CD4-positive, alpha-beta T cell (primary cell): Measurements from ENCODE around the gene SKIL. TPM values are rescaled to one million over a fixed set of nuclear protein-coding genes. Genes with fewer than 3 reads are reported as not detected.

Experiments
- ATAC-seq: fragments of 200-7000 bp; cut with Tn5 transposase; one replicate; pipeline ENCODE4 v1.10.0; 2022; ENCODE audit warnings: mild to moderate bottlenecking; ENCODE audit not compliant: poor library complexity
- CTCF ChIA-PET: fragments of 350-600 bp; sonication (Branson Sonifier 250); formaldehyde crosslinking; loops from one replicate; lab custom pipeline; 2021; ENCODE audit warnings: antibody characterized with exemption, inconsistent platforms; lab: Charles Lee
- POLR2A ChIA-PET: fragments of 350-600 bp; sonication (Branson Sonifier 250); formaldehyde crosslinking; loops from one replicate; lab custom pipeline; 2021; ENCODE audit warnings: antibody characterized with exemption, inconsistent platforms; lab: Charles Lee
- DNase-seq, 14 experiments: peaks; one replicate each; pipeline ENCODE4 v3.0.0-alpha.2; 2013 to 2020; ENCODE audit warnings: mixed read lengths in 2 of 14
- H3K27ac ChIP-seq, 2 donors: one replicate each; pipeline versions ENCODE4 v1.5.1 to v1.7.0; 2013; ENCODE audit warnings: low read length in 2 of 2, low read depth in 1 of 2, mild to moderate bottlenecking in 1 of 2
- H3K27me3 ChIP-seq, 2 experiments: 1 replicate in 1 of 2; 2 replicates in 1 of 2; pipeline versions ENCODE4 v1.6.1 to v1.7.0; 2013; ENCODE audit warnings: low read length in 2 of 2, control low read depth in 1 of 2, mild to moderate bottlenecking in 1 of 2, moderate library complexity in 1 of 2; ENCODE audit not compliant: insufficient read depth in 2 of 2, control insufficient read depth in 1 of 2
- H3K36me3 ChIP-seq: one replicate; pipeline ENCODE4 v1.6.1; 2013; ENCODE audit warnings: low read length, control low read depth; ENCODE audit not compliant: insufficient read depth
- H3K4me1 ChIP-seq: one replicate; pipeline ENCODE4 v1.6.1; 2013; ENCODE audit warnings: low read length, control low read depth; ENCODE audit not compliant: insufficient read depth
- H3K4me3 ChIP-seq: one replicate; pipeline ENCODE4 v1.5.1; 2013; ENCODE audit warnings: mild to moderate bottlenecking, low read length, moderate library complexity
- H3K9me3 ChIP-seq, 2 experiments: 1 replicate in 1 of 2; 2 replicates in 1 of 2; pipeline versions ENCODE4 v1.6.1 to v1.7.0; 2013; ENCODE audit warnings: low read length in 2 of 2, mild to moderate bottlenecking in 2 of 2, control low read depth in 1 of 2, moderate library complexity in 1 of 2; ENCODE audit not compliant: control insufficient read depth in 1 of 2, insufficient read depth in 1 of 2
- H3K27ac Mint-ChIP-seq: one replicate; pipeline ENCODE4 v1.8.0; 2020; ENCODE audit warnings: mixed read lengths
- H3K27me3 Mint-ChIP-seq: one replicate; pipeline ENCODE4 v1.8.0; 2021; ENCODE audit warnings: mixed read lengths
- H3K36me3 Mint-ChIP-seq: one replicate; pipeline ENCODE4 v1.8.0; 2021; ENCODE audit warnings: low read depth, mixed read lengths
- H3K4me1 Mint-ChIP-seq: one replicate; pipeline ENCODE4 v1.8.0; 2021; ENCODE audit warnings: low read depth, mixed read lengths
- H3K4me3 Mint-ChIP-seq: one replicate; pipeline ENCODE4 v1.8.0; 2020; ENCODE audit warnings: mild to moderate bottlenecking, mixed read lengths
- H3K9me3 Mint-ChIP-seq: one replicate; pipeline ENCODE4 v1.8.0; 2020; ENCODE audit warnings: mixed read lengths
- CTCF ChIP-seq: fragments of 200-600 bp; IDR thresholded peaks from one replicate; pipeline ENCODE4 v1.8.0; 2022; ENCODE audit warnings: antibody characterized with exemption, mild to moderate bottlenecking
- intact Hi-C, 2 experiments: fragments of 100-400 bp; cut with DNase I in 1 of 2; cut with micrococcal nuclease in 1 of 2; formaldehyde crosslinking; loops; one replicate each; pipeline versions ENCODE4 v1.15.1 to v1.9.0; 2023 to 2025; cut with DNase I, micrococcal nuclease
- total RNA-seq, 174 experiments: library from RNA in 2 of 174; stranded (reverse) in 2 of 174; gene quantifications; one replicate each; pipeline ENCODE4 v1.2.3 and lab custom pipeline; 2021 to 2026

The SKIL gene
- total RNA-seq, 2 experiments from 2014 or later = 121 to 130 TPM

DNA sequence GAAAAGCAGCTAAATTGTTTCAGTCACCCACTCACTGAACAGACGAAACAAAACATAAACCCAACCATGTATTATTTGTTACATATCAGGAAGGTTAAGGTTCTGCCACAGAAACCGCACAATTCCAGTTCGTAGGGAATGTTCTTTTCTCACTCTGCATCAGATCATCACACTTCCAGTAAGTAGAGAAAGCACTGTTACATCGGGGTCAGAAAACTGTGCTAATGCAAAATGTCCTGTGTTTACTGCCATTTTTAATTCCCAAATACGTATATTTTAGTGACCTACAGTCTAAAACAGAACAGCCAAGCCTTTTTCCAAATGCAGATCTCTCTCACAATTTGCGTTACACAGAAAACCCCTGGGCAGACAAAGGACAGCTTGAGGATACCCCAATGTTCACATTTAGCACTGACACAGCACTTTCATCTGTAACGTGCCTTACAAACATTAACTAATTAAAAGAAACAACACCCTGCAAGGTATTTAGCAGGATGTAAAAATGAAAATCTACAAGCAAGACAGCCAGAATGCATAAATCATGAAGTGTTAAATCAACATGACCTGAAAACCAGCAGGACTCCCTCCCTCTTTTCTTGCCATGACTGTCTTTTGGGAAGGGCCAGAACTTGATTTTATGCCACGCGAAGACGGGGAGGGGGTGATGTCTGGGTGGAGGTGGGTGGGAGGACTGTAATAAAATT, 34.8 kb upstream of the SKIL start:
- CTCF ChIA-PET = no interaction called here
- no peak for TF ChIP-seq CTCF

DNA sequence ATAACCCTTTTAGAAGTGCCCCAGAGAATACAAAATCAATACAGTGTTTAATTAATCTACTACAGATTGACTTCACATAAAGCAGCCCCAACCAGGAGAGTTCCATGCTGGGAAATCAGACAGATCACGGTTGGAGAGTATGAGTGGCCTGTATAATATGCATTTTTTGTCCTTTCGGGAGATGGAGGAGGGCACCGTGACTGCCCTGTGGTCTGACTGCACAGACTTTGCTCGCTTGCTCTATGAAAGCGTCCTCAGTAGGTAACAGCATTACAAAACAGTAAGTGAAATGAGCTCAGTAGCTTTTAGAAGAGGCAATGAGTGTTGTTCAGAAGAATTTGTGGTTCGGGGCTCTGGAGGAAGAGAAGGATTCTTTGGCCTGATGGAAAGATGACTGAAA, 34.2 kb upstream of the SKIL start:
- no peaks in the 10 kb centered on the region for H3K27me3 Mint-ChIP-seq
- CTCF ChIA-PET = no interaction called here

More for the DNA sequence above, 34.8 kb upstream of the SKIL start:
- no peaks in the 10 kb centered on the region for H3K4me1 Mint-ChIP-seq
- no peak for ATAC-seq
- Histone ChIP-seq H3K36me3 (no peaks in the 10 kb centered on the region), H3K4me1 (no peaks in the 10 kb centered on the region), H3K27ac (no peak overlapping the region), H3K4me3 (no peak overlapping the region), H3K9me3 (peaks cover 0 to 7% of the 10 kb centered on the region in 2 experiments), H3K27me3 (peaks cover 0 to 3% of the 10 kb centered on the region in 2 experiments)
- H3K4me3 Mint-ChIP-seq = no peak overlapping the region
- no peaks in the 10 kb centered on the region for H3K9me3 Mint-ChIP-seq
- POLR2A ChIA-PET = no interaction called here
- H3K27ac Mint-ChIP-seq = no peak overlapping the region
- H3K27me3 Mint-ChIP-seq = no peaks in the 10 kb centered on the region
- intact Hi-C loops = no loop called here
- no peaks in the 10 kb centered on the region for H3K36me3 Mint-ChIP-seq
- no peak for DNase-seq

DNA sequence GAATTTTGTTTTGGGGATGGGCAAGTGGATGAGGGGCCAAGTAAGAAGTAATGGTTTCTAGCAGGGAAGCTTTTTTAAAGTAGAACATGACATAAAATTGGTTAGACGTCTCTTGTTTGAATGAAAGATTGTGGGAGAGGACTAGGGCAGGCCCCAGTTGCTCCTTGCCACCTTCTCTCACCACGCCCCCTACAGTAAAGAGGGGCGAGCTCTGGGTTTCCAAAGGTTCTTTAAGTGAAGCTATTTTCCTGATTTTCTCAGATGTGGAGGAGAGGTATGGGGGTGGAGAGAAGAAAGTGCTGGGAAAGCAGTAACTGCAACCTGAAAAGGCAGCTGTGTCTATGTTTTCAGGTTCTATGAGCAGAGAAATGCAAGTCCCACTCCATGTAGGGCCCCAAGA, 32.6 kb upstream of the SKIL start:
- Histone ChIP-seq H3K9me3 (peaks cover 0 to 8% of the 10 kb centered on the region in 2 experiments), H3K27me3 (peaks cover 0 to 3% of the 10 kb centered on the region in 2 experiments)
- H3K4me3 Mint-ChIP-seq = no peak overlapping the region

More for the DNA sequence above, 34.2 kb upstream of the SKIL start:
- ATAC-seq (no peak), DNase-seq (no peak)
- POLR2A ChIA-PET = no interaction called here
- no peaks in the 10 kb centered on the region for H3K9me3 Mint-ChIP-seq
- Histone ChIP-seq H3K27ac (no peak overlapping the region), H3K4me3 (no peak overlapping the region), H3K36me3 (no peaks in the 10 kb centered on the region), H3K4me1 (no peaks in the 10 kb centered on the region), H3K27me3 (peaks cover 0 to 3% of the 10 kb centered on the region in 2 experiments), H3K9me3 (peaks cover 0 to 8% of the 10 kb centered on the region in 2 experiments)
- H3K4me1 Mint-ChIP-seq = no peaks in the 10 kb centered on the region
- intact Hi-C loops = no loop called here
- no peaks in the 10 kb centered on the region for H3K36me3 Mint-ChIP-seq
- no peak overlapping the region for H3K27ac Mint-ChIP-seq
- no peak overlapping the region for H3K4me3 Mint-ChIP-seq
- no peak for TF ChIP-seq CTCF

More for the DNA sequence above, 32.6 kb upstream of the SKIL start:
- Mint-ChIP-seq H3K9me3 (no peaks in the 10 kb centered on the region), H3K27me3 (no peaks in the 10 kb centered on the region), H3K27ac (no peak overlapping the region), H3K4me1 (no peaks in the 10 kb centered on the region), H3K36me3 (no peaks in the 10 kb centered on the region)
- Histone ChIP-seq H3K27ac (no peak overlapping the region), H3K4me3 (no peak overlapping the region), H3K36me3 (no peaks in the 10 kb centered on the region), H3K4me1 (no peaks in the 10 kb centered on the region)
- POLR2A ChIA-PET = interaction anchor here (0.7 kb wide), 1 partner anchor 31 kb away, joined by 3 read pairs; no protein-coding TSS in a partner anchor
- no peak for TF ChIP-seq CTCF
- ATAC-seq (no peak), DNase-seq (no peak)
- intact Hi-C loops = no loop called here
- CTCF ChIA-PET = interaction anchor here (1.3 to 1.5 kb wide), 2 partner anchors 9 to 89 kb away, joined by 3 to 4 read pairs; no protein-coding TSS in a partner anchor
